GM23248 (cell line): ENCODE results near the gene GALNT2. TPM values are rescaled to one million over a fixed set of nuclear protein-coding genes. Genes with fewer than 3 reads are reported as not detected.

Experiments
- DNase-seq: peaks from one replicate; pipeline ENCODE4 v3.0.0-alpha.2; 2015
- H2AFZ ChIP-seq: fragments of 200-600 bp; sonication (generic); 2 replicates; pipeline ENCODE4 v1.6.1; 2016; ENCODE audit warnings: antibody characterized with exemption
- H3F3A ChIP-seq: fragments of 200-600 bp; sonication (generic); 2 replicates; pipeline ENCODE4 v1.6.1; 2016; ENCODE audit warnings: mild to moderate bottlenecking, antibody characterized with exemption, mixed run types; ENCODE audit not compliant: insufficient read depth
- H3K27ac ChIP-seq: fragments of 200-600 bp; sonication (generic); 2 replicates; pipeline ENCODE4 v1.5.1; 2016; ENCODE audit warnings: mild to moderate bottlenecking
- H3K27me3 ChIP-seq: fragments of 200-600 bp; sonication (generic); replicated peaks from 2 replicates; pipeline ENCODE4 v1.6.1; 2016; ENCODE audit warnings: mild to moderate bottlenecking; ENCODE audit not compliant: insufficient read depth
- H3K36me3 ChIP-seq: fragments of 200-600 bp; sonication (generic); 2 replicates; pipeline ENCODE4 v1.6.1; 2016; ENCODE audit warnings: low read depth, mild to moderate bottlenecking
- H3K4me1 ChIP-seq: fragments of 200-600 bp; sonication (generic); 2 replicates; pipeline ENCODE4 v1.6.1; 2016; ENCODE audit warnings: mild to moderate bottlenecking; ENCODE audit not compliant: insufficient read depth
- H3K4me2 ChIP-seq: fragments of 200-600 bp; sonication (generic); one replicate; pipeline ENCODE4 v1.6.1; 2016; ENCODE audit warnings: mild to moderate bottlenecking; ENCODE audit not compliant: unreplicated experiment
- H3K4me3 ChIP-seq: fragments of 200-600 bp; sonication (generic); 2 replicates; pipeline ENCODE4 v1.5.1; 2016; ENCODE audit warnings: mild to moderate bottlenecking
- H3K79me2 ChIP-seq: fragments of 200-600 bp; sonication (generic); 2 replicates; pipeline ENCODE4 v1.6.1; 2016; ENCODE audit warnings: mild to moderate bottlenecking; ENCODE audit not compliant: insufficient read depth
- H3K9ac ChIP-seq: fragments of 200-600 bp; sonication (generic); 2 replicates; pipeline ENCODE4 v1.6.1; 2016; ENCODE audit warnings: mild to moderate bottlenecking
- H3K9me2 ChIP-seq: fragments of 200-600 bp; sonication (generic); 2 replicates; pipeline ENCODE4 v1.6.1; 2016; ENCODE audit warnings: mixed run types, mild to moderate bottlenecking, moderate library complexity; ENCODE audit not compliant: insufficient read depth
- H3K9me3 ChIP-seq: fragments of 200-600 bp; sonication (generic); one replicate; pipeline ENCODE4 v1.6.1; 2017; ENCODE audit warnings: low read depth
- H4K20me1 ChIP-seq: fragments of 200-600 bp; sonication (generic); 2 replicates; pipeline ENCODE4 v1.6.0; 2016; ENCODE audit not compliant: insufficient read depth
- EZH2 ChIP-seq: fragments of 200-600 bp; sonication (generic); IDR thresholded peaks from 2 replicates; pipeline ENCODE4 v1.6.1; 2018; ENCODE audit warnings: antibody characterized with exemption, mild to moderate bottlenecking; ENCODE audit not compliant: insufficient read depth, poor library complexity, severe bottlenecking
- EZH2phosphoT487 ChIP-seq: fragments of 200-600 bp; sonication (generic); IDR thresholded peaks from 2 replicates; pipeline ENCODE4 v1.6.1; 2018; ENCODE audit warnings: antibody characterized with exemption, moderate library complexity, mild to moderate bottlenecking, low read depth; ENCODE audit not compliant: insufficient read depth
- WGBS, 2 experiments: methylation state at CpG; one replicate each; pipeline ENCODE4 v1.1.6; 2015 to 2017; ENCODE audit warnings: low lambda C conversion rate in 2 of 2, low coverage in 1 of 2; ENCODE audit errors: missing lambda C conversion rate in 2 of 2; 5-methylcytosine and 5-hydroxymethylcytosine counted together
- in situ Hi-C: fragments of 300-500 bp; cut with MboI; formaldehyde crosslinking; loops from 2 replicates; pipeline ENCODE4 v1.15.0; 2020
- polyA plus RNA-seq: library from polyadenylated mRNA; unstranded; fragments of >200 nt; fragmentation: Nextera tagmentation; extraction: Ambion mirVana; gene quantifications from 2 replicates; pipeline ENCODE4 v1.2.1, GENCODE V29; 2016
- total RNA-seq: library from RNA; depleted of rRNA; stranded (reverse); fragments of >200 nt; shearing (Covaris generic); gene quantifications from 2 replicates; pipeline ENCODE4 v1.2.3, GENCODE V29; 2014

GALNT2 gene
- total and polyA plus RNA-seq, 2 experiments from 2014 or later: 111 to 124 TPM

GRCh38 chr1:230163205-230163604 lies 96.2 kb downstream of the GALNT2 start:
- H3K4me1 ChIP-seq: peaks cover 23% of the 10 kb centered on the region
- H4K20me1 ChIP-seq: no peaks in the 10 kb centered on the region
- no peak overlapping the region for H2AFZ ChIP-seq
- peak overlapping the region; percentile 75 for H3K9ac ChIP-seq
- H3K4me3 ChIP-seq: peak overlapping the region; percentile 31; the same call in 1 of the 2 replicates
- 2 to 6% methylated on average over 6 of the region's 6 CpGs for WGBS, 2 experiments
- H3K36me3 ChIP-seq: no peaks in the 10 kb centered on the region
- H3K27ac ChIP-seq: peak overlapping the region; percentile 85
- H3K27me3 ChIP-seq: no peaks in the 10 kb centered on the region
- H3K4me2 ChIP-seq: peak overlapping the region; percentile 57
- in situ Hi-C loops: no loop called here
- peaks cover 97% of the 10 kb centered on the region for H3K79me2 ChIP-seq
- no peaks in the 10 kb centered on the region for H3K9me2 ChIP-seq
- H3F3A ChIP-seq: peaks cover 33% of the 10 kb centered on the region
- DNase-seq: peak; percentile 98
- no peak for TF ChIP-seq EZH2
- TF ChIP-seq EZH2phosphoT487: no peak
- H3K9me3 ChIP-seq: no peaks in the 10 kb centered on the region

GRCh38 chr1:230163719-230164118 lies 96.7 kb downstream of the GALNT2 start:
- H2AFZ ChIP-seq: no peak overlapping the region
- H3K27ac ChIP-seq: peak overlapping the region; percentile 85
- WGBS, 2 experiments: 36 to 39% methylated on average over 3 of the region's 3 CpGs
- H3K4me1 ChIP-seq: peaks cover 23% of the 10 kb centered on the region
- no peaks in the 10 kb centered on the region for H3K36me3 ChIP-seq
- H3K4me2 ChIP-seq: peak overlapping the region; percentile 57
- H3K9ac ChIP-seq: peak overlapping the region; percentile 75
- DNase-seq: peak; percentile 35
- TF ChIP-seq EZH2phosphoT487: no peak
- TF ChIP-seq EZH2: no peak
- H3K9me2 ChIP-seq: no peaks in the 10 kb centered on the region
- in situ Hi-C loops: no loop called here
- no peaks in the 10 kb centered on the region for H4K20me1 ChIP-seq
- no peaks in the 10 kb centered on the region for H3K9me3 ChIP-seq
- peak overlapping the region; percentile 31; the same call in 1 of the 2 replicates for H3K4me3 ChIP-seq
- peaks cover 33% of the 10 kb centered on the region for H3F3A ChIP-seq
- H3K27me3 ChIP-seq: no peaks in the 10 kb centered on the region
- peaks cover 97% of the 10 kb centered on the region for H3K79me2 ChIP-seq

GRCh38 chr1:230165536-230165935 lies 98.5 kb downstream of the GALNT2 start:
- H3K4me1 ChIP-seq: peaks cover 23% of the 10 kb centered on the region
- TF ChIP-seq EZH2phosphoT487 (no peak), EZH2 (no peak)
- peaks cover 33% of the 10 kb centered on the region for H3F3A ChIP-seq
- DNase-seq: no peak
- in situ Hi-C loops: no loop called here
- H3K9me2 ChIP-seq: no peaks in the 10 kb centered on the region
- no peak overlapping the region for H3K27ac ChIP-seq
- H3K36me3 ChIP-seq: no peaks in the 10 kb centered on the region
- peaks cover 4% of the 10 kb centered on the region; the same call in 1 of the 2 replicates for H4K20me1 ChIP-seq
- H2AFZ ChIP-seq: no peak overlapping the region
- no peak overlapping the region for H3K4me3 ChIP-seq
- H3K27me3 ChIP-seq: no peaks in the 10 kb centered on the region
- H3K79me2 ChIP-seq: peaks cover 97% of the 10 kb centered on the region
- 95 to 100% methylated on average over 4 of the region's 4 CpGs for WGBS, 2 experiments
- no peak overlapping the region for H3K4me2 ChIP-seq
- H3K9me3 ChIP-seq: no peaks in the 10 kb centered on the region
- no peak overlapping the region for H3K9ac ChIP-seq

- in situ Hi-C loops: no loop called here
- Histone ChIP-seq H3K9me2 (no peaks in the 10 kb centered on the region), H3K4me3 (no peak overlapping the region), H3K4me1 (peaks cover 30% of the 10 kb centered on the region), H2AFZ (no peak overlapping the region), H3K79me2 (peaks cover 97% of the 10 kb centered on the region), H4K20me1 (peaks cover 4% of the 10 kb centered on the region; the same call in 1 of the 2 replicates), H3F3A (peaks cover 40% of the 10 kb centered on the region), H3K9ac (no peak overlapping the region), H3K27me3 (no peaks in the 10 kb centered on the region), H3K9me3 (no peaks in the 10 kb centered on the region), H3K36me3 (no peaks in the 10 kb centered on the region), H3K4me2 (no peak overlapping the region), H3K27ac (no peak overlapping the region)
- WGBS, 2 experiments: 97 to 98% methylated on average over 6 of the region's 6 CpGs
- TF ChIP-seq EZH2phosphoT487 (no peak), EZH2 (no peak)
- no peak for DNase-seq
Measured at GRCh38 chr1:230166366-230167132, 99.5 kb downstream of the GALNT2 start.
